A549 treated with AZD2906 at 1 μM for 4 hours (cell line): ENCODE measurements around the gene GPR156. TPM values are rescaled to one million over a fixed set of nuclear protein-coding genes. Genes with fewer than 3 reads are reported as not detected.

ENCODE experiments used
- total RNA-seq: library from RNA; stranded (reverse); fragments of 200-300 nt; extraction: Qiagen RNA extraction; gene quantifications from 5 replicates; pipeline ENCODE4 v1.2.3, GENCODE V29; 2022

Gene GPR156
- total RNA-seq: 0.30 to 0.39 TPM (median 0.33 TPM) in 5 replicates

GRCh38 chr3:120284747-120285507 is at the start of gene GPR156:
TSS of gene GPR156 (minus strand) at chr3:120285222. CDS start at chr3:120244098, 41,124 bp downstream.

Other genes with a start within 250 kb of the GPR156 start
- 22.3 to 26.4 TPM (median 24.6 TPM) in 5 replicates for gene GSK3B, start 190.8 kb downstream of the GPR156 start, total RNA-seq
- gene LRRC58, start 64.1 kb upstream of the GPR156 start, total RNA-seq: 12.5 to 14.8 TPM (median 14.2 TPM) in 5 replicates
- 41.7 to 65.9 TPM (median 62.0 TPM) in 5 replicates for gene FSTL1, start 165.8 kb upstream of the GPR156 start, total RNA-seq